ENCODE results near the gene C1orf174. TPM values are rescaled to one million over a fixed set of nuclear protein-coding genes. Genes with fewer than 3 reads are reported as not detected.

C1orf174 gene
- total RNA-seq, 4 donors from 2014 or later: 20.1 to 37.1 (median 31.4) TPM

- Histone ChIP-seq H3K9me3 (no peaks in the 10 kb centered on the region), H3K27ac (no peak overlapping the region), H3K36me3 (no peaks in the 10 kb centered on the region), H3K27me3 (no peaks in the 10 kb centered on the region), H3K4me1 (no peaks in the 10 kb centered on the region), H3K4me3 (no peak overlapping the region)
- no peak for TF ChIP-seq CTCF (IDR thresholded peaks at IDR 0.05)
- no peak for TF ChIP-seq POLR2A (IDR thresholded peaks at IDR 0.05)
- DNase-seq: no peak
Measured at GRCh38 chr1:3943806-3944577, 43.9 kb upstream of the C1orf174 start.

GRCh38 chr1:3943123-3943431, 43.0 kb upstream of the C1orf174 start:
- Histone ChIP-seq H3K36me3 (no peaks in the 10 kb centered on the region), H3K4me3 (no peak overlapping the region), H3K27ac (no peak overlapping the region), H3K27me3 (no peaks in the 10 kb centered on the region), H3K9me3 (no peaks in the 10 kb centered on the region), H3K4me1 (no peaks in the 10 kb centered on the region)
- TF ChIP-seq CTCF (IDR thresholded peaks at IDR 0.05) (no peak), POLR2A (IDR thresholded peaks at IDR 0.05) (no peak)
- DNase-seq: no peak

GRCh38 chr1:3942416-3943122, 42.5 kb upstream of the C1orf174 start:
- no peaks in the 10 kb centered on the region for H3K9me3 ChIP-seq
- H3K36me3 ChIP-seq: no peaks in the 10 kb centered on the region
- no peaks in the 10 kb centered on the region for H3K4me1 ChIP-seq
- H3K4me3 ChIP-seq: no peak overlapping the region
- H3K27ac ChIP-seq: no peak overlapping the region
- no peaks in the 10 kb centered on the region for H3K27me3 ChIP-seq
- no peak for DNase-seq
- no peak for TF ChIP-seq POLR2A (IDR thresholded peaks at IDR 0.05)

GRCh38 chr1:3940754-3941345, 40.8 kb upstream of the C1orf174 start:
- H3K27me3 ChIP-seq: no peaks in the 10 kb centered on the region
- no peak overlapping the region for H3K4me3 ChIP-seq
- no peaks in the 10 kb centered on the region for H3K9me3 ChIP-seq
- TF ChIP-seq POLR2A (IDR thresholded peaks at IDR 0.05) (no peak), CTCF (IDR thresholded peaks at IDR 0.05) (no peak)
- no peaks in the 10 kb centered on the region for H3K36me3 ChIP-seq
- H3K27ac ChIP-seq: no peak overlapping the region
- H3K4me1 ChIP-seq: no peaks in the 10 kb centered on the region
- no peak for DNase-seq

- no peaks in the 10 kb centered on the region for H3K27me3 ChIP-seq
- H3K4me1 ChIP-seq: no peaks in the 10 kb centered on the region
- no peak overlapping the region for H3K4me3 ChIP-seq
- no peak for TF ChIP-seq POLR2A (IDR thresholded peaks at IDR 0.05)
- TF ChIP-seq CTCF (IDR thresholded peaks at IDR 0.05): no peak
- no peaks in the 10 kb centered on the region for H3K9me3 ChIP-seq
- DNase-seq: no peak
- H3K36me3 ChIP-seq: no peaks in the 10 kb centered on the region
- no peak overlapping the region for H3K27ac ChIP-seq
Measured at GRCh38 chr1:3940081-3940753, 40.1 kb upstream of the C1orf174 start.
